ENCODE data around the gene FBXW11. TPM values are rescaled to one million over a fixed set of nuclear protein-coding genes. Genes with fewer than 3 reads are reported as not detected.
"Not testable (repeated sequence)": the region's sequence is repeated elsewhere in the genome, so short reads cannot be mapped to it uniquely, and the experiment has no call there.

Gene FBXW11
- total RNA-seq, 1 experiment from 2014 or later, result 85.3 TPM

DNA sequence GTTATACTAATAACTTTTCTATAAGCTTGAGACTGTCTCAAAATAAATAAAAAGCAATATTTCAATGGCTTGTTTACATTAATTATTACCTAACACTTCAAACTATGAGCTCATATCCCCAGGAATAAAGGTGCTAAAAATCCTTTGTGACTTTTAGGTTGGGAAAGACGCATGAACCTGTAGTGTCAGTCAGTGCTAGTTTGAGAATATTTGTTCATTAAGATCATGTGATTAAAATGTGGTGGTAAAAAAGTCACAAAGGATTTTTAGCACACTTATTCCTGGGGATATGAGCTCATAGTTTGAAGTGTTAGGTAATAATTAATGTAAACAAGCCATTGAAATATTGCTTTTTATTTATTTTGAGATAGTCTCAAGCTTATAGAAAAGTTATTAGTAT is 64.8 kb downstream of the FBXW11 start:
- H2BK120ac ChIP-seq (ENCODE audit: low read depth, low read length, poor library complexity, severe bottlenecking); H3K9me3 ChIP-seq (ENCODE audit: control insufficient read depth, low read depth, low read length); H4K20me1 ChIP-seq (ENCODE audit: control insufficient read depth, insufficient read depth, insufficient read length); H3K27ac Mint-ChIP-seq; H3K27me3 Mint-ChIP-seq (ENCODE audit: low read depth); H3K36me3 Mint-ChIP-seq (ENCODE audit: insufficient read depth in 1 of 3, low read depth in 3 of 3); H3K4ac ChIP-seq (ENCODE audit: low read depth, low read length); H3K79me1 ChIP-seq (ENCODE audit: insufficient read depth, low read depth, low read length, poor library complexity, severe bottlenecking); H2AK5ac ChIP-seq (ENCODE audit: insufficient read length, low read length); H2AFZ ChIP-seq (ENCODE audit: low read length); H2BK20ac ChIP-seq (ENCODE audit: low read depth, low read length, poor library complexity, severe bottlenecking); H3K23me2 ChIP-seq (ENCODE audit: insufficient read length, low read depth, low read length, poor library complexity, severe bottlenecking); H3K27ac ChIP-seq (ENCODE audit: insufficient read length, low read depth, low read length); H4K91ac ChIP-seq (ENCODE audit: insufficient read length, low read depth, low read length); H2BK5ac ChIP-seq (ENCODE audit: insufficient read length, low read length); H3K4me3 Mint-ChIP-seq; H3K4me1 ChIP-seq (ENCODE audit: insufficient read depth, low read length); H3K4me2 ChIP-seq (ENCODE audit: insufficient read depth, insufficient read length, low read length); H2BK15ac ChIP-seq (ENCODE audit: low read depth, low read length); H3K23ac ChIP-seq (ENCODE audit: insufficient read length, low read depth, low read length); DNase-seq; H3K14ac ChIP-seq (ENCODE audit: insufficient read depth, low read length); H3K56ac ChIP-seq (ENCODE audit: insufficient read length, low read depth, low read length); H4K5ac ChIP-seq (ENCODE audit: insufficient read length, low read depth, low read length); H3T11ph ChIP-seq (ENCODE audit: low read length); H3K18ac ChIP-seq (ENCODE audit: insufficient read length, low read depth, low read length); H3K9ac ChIP-seq (ENCODE audit: extremely low read depth, insufficient read length, low read length); H3K9me3 Mint-ChIP-seq; H2BK12ac ChIP-seq (ENCODE audit: insufficient read length, low read depth, low read length); H4K8ac ChIP-seq (replicated peaks; ENCODE audit: insufficient read length, low read depth, low read length); H3K27me3 ChIP-seq (ENCODE audit: insufficient read depth, low read length): not testable (repeated sequence)
- no CpG with 5 or more reads among the region's 1 CpG for WGBS (ENCODE audit: extremely low coverage, insufficient read length, low lambda C conversion rate)
- peaks cover 27% of the 10 kb centered on the region; the same call in 1 of the 2 replicates for H3K79me2 ChIP-seq (ENCODE audit: insufficient read depth, low read length)
- peaks cover 31 to 39% of the 10 kb centered on the region in 2 experiments for H3K4me1 Mint-ChIP-seq

DNA sequence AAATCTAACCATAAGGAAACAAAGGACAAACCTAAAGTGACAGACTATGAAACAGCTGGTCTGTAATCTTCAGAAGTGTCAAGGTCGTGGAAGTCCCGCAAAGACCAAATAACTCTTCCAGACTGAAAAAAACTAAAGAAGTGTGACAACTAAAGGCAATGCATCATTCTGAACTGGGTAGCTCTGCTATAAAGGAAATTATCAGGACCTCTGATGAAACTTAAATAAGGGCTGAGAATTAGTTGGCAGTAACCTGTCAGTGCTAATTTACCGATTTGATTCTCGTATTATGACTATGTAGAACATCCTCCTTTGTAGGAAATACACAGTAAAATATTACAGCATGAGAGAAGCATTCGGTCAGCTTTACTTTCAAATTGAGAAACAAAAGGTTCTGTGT is 65.2 kb downstream of the FBXW11 start:
- not testable (repeated sequence) for H3K27ac ChIP-seq (ENCODE audit: insufficient read length, low read depth, low read length); H4K91ac ChIP-seq (ENCODE audit: insufficient read length, low read depth, low read length); H2BK5ac ChIP-seq (ENCODE audit: insufficient read length, low read length); H3K23me2 ChIP-seq (ENCODE audit: insufficient read length, low read depth, low read length, poor library complexity, severe bottlenecking); H3K4ac ChIP-seq (ENCODE audit: low read depth, low read length); H3K23ac ChIP-seq (ENCODE audit: insufficient read length, low read depth, low read length); H2BK15ac ChIP-seq (ENCODE audit: low read depth, low read length); H4K20me1 ChIP-seq (ENCODE audit: control insufficient read depth, insufficient read depth, insufficient read length); H2AK5ac ChIP-seq (ENCODE audit: insufficient read length, low read length); DNase-seq; H3K9ac ChIP-seq (ENCODE audit: extremely low read depth, insufficient read length, low read length); H3K27me3 Mint-ChIP-seq (ENCODE audit: low read depth); H3K56ac ChIP-seq (ENCODE audit: insufficient read length, low read depth, low read length); H3K36me3 Mint-ChIP-seq (ENCODE audit: insufficient read depth in 1 of 3, low read depth in 3 of 3); H2BK20ac ChIP-seq (ENCODE audit: low read depth, low read length, poor library complexity, severe bottlenecking); H3K14ac ChIP-seq (ENCODE audit: insufficient read depth, low read length); H3K79me1 ChIP-seq (ENCODE audit: insufficient read depth, low read depth, low read length, poor library complexity, severe bottlenecking); H2AFZ ChIP-seq (ENCODE audit: low read length); H3K4me2 ChIP-seq (ENCODE audit: insufficient read depth, insufficient read length, low read length); H3K18ac ChIP-seq (ENCODE audit: insufficient read length, low read depth, low read length); H3K4me1 ChIP-seq (ENCODE audit: insufficient read depth, low read length); H3K4me3 Mint-ChIP-seq; H3K27me3 ChIP-seq (ENCODE audit: insufficient read depth, low read length); H2BK120ac ChIP-seq (ENCODE audit: low read depth, low read length, poor library complexity, severe bottlenecking); H3T11ph ChIP-seq (ENCODE audit: low read length); H4K5ac ChIP-seq (ENCODE audit: insufficient read length, low read depth, low read length); H2BK12ac ChIP-seq (ENCODE audit: insufficient read length, low read depth, low read length); H3K9me3 Mint-ChIP-seq; H4K8ac ChIP-seq (replicated peaks; ENCODE audit: insufficient read length, low read depth, low read length); H3K9me3 ChIP-seq (ENCODE audit: control insufficient read depth, low read depth, low read length)
- H3K4me1 Mint-ChIP-seq, result peaks cover 28 to 36% of the 10 kb centered on the region in 2 experiments
- peaks cover 24% of the 10 kb centered on the region; the same call in 1 of the 2 replicates for H3K79me2 ChIP-seq (ENCODE audit: insufficient read depth, low read length)
- WGBS (ENCODE audit: extremely low coverage, insufficient read length, low lambda C conversion rate), result no CpG with 5 or more reads among the region's 5 CpGs
- peak overlapping the region in 1 of 3 experiments; percentile 42; a peak in 2 of 7 replicates for H3K27ac Mint-ChIP-seq
